ENCODE results near the gene NRGN.

Gene NRGN

GRCh38 chr11:124759266-124760204, 19.8 kb downstream of the NRGN start:
- DNase-seq, result no peak

GRCh38 chr11:124760205-124760652, 20.5 kb downstream of the NRGN start:
- no peak for DNase-seq

GRCh38 chr11:124760806-124761205, 21.1 kb downstream of the NRGN start:
- no peak for DNase-seq

- no peak for DNase-seq
These were observed 21.8 kb downstream of the NRGN start for GRCh38 chr11:124761301-124762104.

- no peak for DNase-seq
These were observed 22.4 kb downstream of the NRGN start, which contains the start of gene ESAM for GRCh38 chr11:124762105-124762623. TSS of gene ESAM (minus strand) at chr11:124762290. CDS start at chr11:124762154, 136 bp downstream.

GRCh38 chr11:124762624-124763155, 22.9 kb downstream of the NRGN start:
- no peak for DNase-seq

- DNase-seq, result peak; percentile 27
These were observed 23.6 kb downstream of the NRGN start for GRCh38 chr11:124763156-124763947.

GRCh38 chr11:124766156-124766555, 26.4 kb downstream of the NRGN start:
- no peak for DNase-seq

- no peak for DNase-seq
These were observed 29.2 kb downstream of the NRGN start for GRCh38 chr11:124768914-124769313.

- DNase-seq, result no peak
These were observed 30.3 kb downstream of the NRGN start for GRCh38 chr11:124769806-124770774.

- peak; percentile 15 for DNase-seq
These were observed 31.2 kb downstream of the NRGN start for GRCh38 chr11:124770959-124771358.

GRCh38 chr11:124776865-124777645, 37.3 kb downstream of the NRGN start:
- DNase-seq, result peak; percentile 28

- no peak for DNase-seq
These were observed 38.5 kb downstream of the NRGN start for GRCh38 chr11:124778281-124778680.

GRCh38 chr11:124779568-124779967, 39.8 kb downstream of the NRGN start:
- DNase-seq, result no peak

- no peak for DNase-seq
These were observed 43.3 kb downstream of the NRGN start for GRCh38 chr11:124783002-124783401.

- no peak for DNase-seq
These were observed 44.3 kb downstream of the NRGN start for GRCh38 chr11:124784051-124784450.

GRCh38 chr11:124788521-124788920, 48.8 kb downstream of the NRGN start:
- DNase-seq, result no peak

GRCh38 chr11:124791626-124792341, 52.0 kb downstream of the NRGN start:
- DNase-seq, result peak; percentile 55

Measured in MV-4-11 (cell line).